ENCODE results near the gene DHX9. TPM values are rescaled to one million over a fixed set of nuclear protein-coding genes. Genes with fewer than 3 reads are reported as not detected.

Gene DHX9
- total and polyA plus RNA-seq, 2 of the 13 experiments (the other 11 are each of a cell fraction or from before 2014, with no cell fraction given): 84.8 to 211 TPM

GRCh38 chr1:182885591-182885990 lies 46.4 kb downstream of the DHX9 start:
- H3K4me3 ChIP-seq (replicated peaks in 1 of 3; ENCODE audit: insufficient read depth in 1 of 3, low read depth in 2 of 3, low read length in 3 of 3): no peak overlapping the region
- H3K9ac ChIP-seq (ENCODE audit: insufficient read depth, low read depth, low read length): no peak overlapping the region
- H4K20me1 ChIP-seq (ENCODE audit: insufficient read depth, low read length): peaks cover 3% of the 10 kb centered on the region; the same call in 1 of the 2 replicates
- in situ Hi-C loops (cut with HindIII; ENCODE audit: extremely low pct_ligation_motif_present, low pct_unique_long_range_greater_than_20kb): no loop called here
- ATAC-seq: no peak
- FAIRE-seq: no peak
- no peak for DNase-seq (ENCODE audit: low spot score)
- TF ChIP-seq RBM22 (optimal IDR thresholded peaks at IDR 0.05; ENCODE audit: low read length): peak; percentile 50
- TF ChIP-seq ZNF414 (CRISPR knock-in tag; IDR thresholded peaks at IDR 0.05): no peak
- no peak overlapping the region for H3K27ac ChIP-seq (ENCODE audit: extremely low read length, insufficient read depth, low read length)
- intact Hi-C loops (cut with micrococcal nuclease; ENCODE audit: unreplicated experiment): no loop called here
- H3K27me3 ChIP-seq (ENCODE audit: control insufficient read depth in 1 of 2, insufficient read depth in 2 of 2, low read length in 2 of 2): no peaks in the 10 kb centered on the region
- no peak overlapping the region for H3K4me2 ChIP-seq (ENCODE audit: low read depth, low read length)
- ChIA-PET POLR2A (no interaction called here), CTCF (ENCODE audit: low intra/inter-chr PET ratio, low total read pairs) (no interaction called here)
- no peaks in the 10 kb centered on the region for H3K4me1 ChIP-seq (ENCODE audit: insufficient read depth, low read length)
- H2AFZ ChIP-seq (ENCODE audit: low read length): no peak overlapping the region
- H3K79me2 ChIP-seq (ENCODE audit: insufficient read depth, low read length): no peaks in the 10 kb centered on the region
- peaks cover 20 to 68% of the 10 kb centered on the region in 2 experiments for H3K36me3 ChIP-seq (replicated peaks in 1 of 2; ENCODE audit: control insufficient read depth in 1 of 2, insufficient read depth in 2 of 2, low read length in 2 of 2)
- no TSS peak for BruUV-seq (replicated peaks)
- 100% methylated on average over 3 of the region's 3 CpGs for WGBS (ENCODE audit: low lambda C conversion rate)
- H3K9me3 ChIP-seq (ENCODE audit: low read length): no peaks in the 10 kb centered on the region

GRCh38 chr1:182886985-182887384 lies 47.8 kb downstream of the DHX9 start:
- CTCF ChIA-PET (ENCODE audit: low intra/inter-chr PET ratio, low total read pairs): no interaction called here
- POLR2A ChIA-PET: no interaction called here
- peaks cover 3% of the 10 kb centered on the region; the same call in 1 of the 2 replicates for H4K20me1 ChIP-seq (ENCODE audit: insufficient read depth, low read length)
- H3K79me2 ChIP-seq (ENCODE audit: insufficient read depth, low read length): no peaks in the 10 kb centered on the region
- no peaks in the 10 kb centered on the region for H3K27me3 ChIP-seq (ENCODE audit: control insufficient read depth in 1 of 2, insufficient read depth in 2 of 2, low read length in 2 of 2)
- in situ Hi-C loops (cut with HindIII; ENCODE audit: extremely low pct_ligation_motif_present, low pct_unique_long_range_greater_than_20kb) (no loop called here), intact Hi-C loops (cut with micrococcal nuclease; ENCODE audit: unreplicated experiment) (no loop called here)
- H3K27ac ChIP-seq (ENCODE audit: extremely low read length, insufficient read depth, low read length): no peak overlapping the region
- FAIRE-seq (no peak), ATAC-seq (no peak), DNase-seq (ENCODE audit: low spot score) (no peak)
- H3K4me1 ChIP-seq (ENCODE audit: insufficient read depth, low read length): no peaks in the 10 kb centered on the region
- no peak overlapping the region for H3K4me3 ChIP-seq (replicated peaks in 1 of 3; ENCODE audit: insufficient read depth in 1 of 3, low read depth in 2 of 3, low read length in 3 of 3)
- no TSS peak for BruUV-seq (replicated peaks)
- H2AFZ ChIP-seq (ENCODE audit: low read length): no peak overlapping the region
- WGBS (ENCODE audit: low lambda C conversion rate): 97% methylated on average over 11 of the region's 11 CpGs
- H3K9ac ChIP-seq (ENCODE audit: insufficient read depth, low read depth, low read length): no peak overlapping the region
- H3K36me3 ChIP-seq (replicated peaks in 1 of 2; ENCODE audit: control insufficient read depth in 1 of 2, insufficient read depth in 2 of 2, low read length in 2 of 2): peaks cover 15 to 55% of the 10 kb centered on the region in 2 experiments
- no peaks in the 10 kb centered on the region for H3K9me3 ChIP-seq (ENCODE audit: low read length)
- TF ChIP-seq RBM22 (optimal IDR thresholded peaks at IDR 0.05; ENCODE audit: low read length) (peak; percentile 72), DNMT3B (CRISPR knock-in tag; conservative IDR thresholded peaks at IDR 0.05) (no peak)
- H3K4me2 ChIP-seq (ENCODE audit: low read depth, low read length): no peak overlapping the region
